ENCODE measurements around the gene STAG1. TPM values are rescaled to one million over a fixed set of nuclear protein-coding genes. Genes with fewer than 3 reads are reported as not detected.
A peak's percentile ranks its signal among the peaks of the same experiment; 100 is the strongest.

STAG1 gene
- total and polyA plus RNA-seq, 9 of the 15 experiments (the other 6 are each of a cell fraction or from before 2014, with no cell fraction given): 2.7 to 17.7 (median 8.8) TPM

GRCh38 chr3:136485777-136486176, 266.4 kb downstream of the STAG1 start (continued):
- TF ChIP-seq CBX3 (IDR thresholded peaks at IDR 0.05; ENCODE audit: borderline replicate concordance in 1 of 2, low read length in 2 of 2): no peak
- no peak for TF ChIP-seq HES1 (IDR thresholded peaks at IDR 0.05; ENCODE audit: low read depth)
- TF ChIP-seq GTF2A2 (tag; IDR thresholded peaks at IDR 0.05): no peak
- TF ChIP-seq ZNF77 (CRISPR knock-in tag; IDR thresholded peaks at IDR 0.05): no peak
- no peak for TF ChIP-seq ZNF3 (CRISPR knock-in tag; IDR thresholded peaks at IDR 0.05)
- TF ChIP-seq SIN3B (IDR thresholded peaks at IDR 0.05; ENCODE audit: low read depth): no peak
- TF ChIP-seq TGIF2 (CRISPR knock-in tag; IDR thresholded peaks at IDR 0.05): no peak

- no peaks in the 10 kb centered on the region for H4K20me1 ChIP-seq (replicated peaks; ENCODE audit: control insufficient read depth, insufficient read depth, low read length)
- H3K27ac ChIP-seq (ENCODE audit: extremely low read depth, low read depth, low read length): no peak overlapping the region
- H3K9me3 ChIP-seq (replicated peaks; ENCODE audit: control insufficient read depth, insufficient read depth, low read depth, low read length): no peaks in the 10 kb centered on the region
- no peak overlapping the region for H3K9ac ChIP-seq (ENCODE audit: insufficient read depth in 1 of 2, low read depth in 2 of 2, low read length in 2 of 2)
- intact Hi-C loops (cut with micrococcal nuclease) (no loop called here), in situ Hi-C loops (cut with MboI) (no loop called here)
- WGBS (ENCODE audit: insufficient coverage, low coverage, missing lambda C conversion rate): 100% methylated on average over 1 of the region's 1 CpG
- no peaks in the 10 kb centered on the region for H3K79me2 ChIP-seq (ENCODE audit: control insufficient read depth, insufficient read depth, low read length)
- no peaks in the 10 kb centered on the region for H3K27me3 ChIP-seq (ENCODE audit: control insufficient read depth in 2 of 2, insufficient read depth in 2 of 2, low read length in 2 of 2)
- no peaks in the 10 kb centered on the region for H3K4me1 ChIP-seq (replicated peaks in 1 of 2; ENCODE audit: control insufficient read depth in 2 of 2, insufficient read depth in 2 of 2, low read length in 2 of 2)
- no peaks in the 10 kb centered on the region for H3K9me1 ChIP-seq (ENCODE audit: control insufficient read depth, insufficient read depth, low read length)
- DNase-seq (ENCODE audit: extremely low read depth in 1 of 4, low spot score in 3 of 4) (no peak), FAIRE-seq (no peak), ATAC-seq (no peak)
- H3K4me2 ChIP-seq (ENCODE audit: insufficient read depth, low read length): no peak overlapping the region
- ChIA-PET CTCF (ENCODE audit: low intra/inter-chr PET ratio) (no interaction called here), POLR2A (interaction anchor here (0.9 kb wide), 1 partner anchor 11 kb away, joined by 3 read pairs; no protein-coding TSS in a partner anchor)
- H3K4me3 ChIP-seq: no peak overlapping the region
- BruUV-seq (replicated peaks): no TSS peak
- H2AFZ ChIP-seq (ENCODE audit: low read depth, low read length): no peak overlapping the region
- no peaks in the 10 kb centered on the region; the same call in 1 of the 3 replicates for H3K36me3 ChIP-seq (ENCODE audit: control insufficient read depth, insufficient read depth, low read length)
- TF ChIP-seq GABPA (tag; conservative IDR thresholded peaks at IDR 0.05; ENCODE audit: low read depth) (no peak), ZNF583 (CRISPR knock-in tag; IDR thresholded peaks at IDR 0.05) (no peak), EP300 (IDR thresholded peaks at IDR 0.05; ENCODE audit: low read length) (no peak), SRSF1 (IDR thresholded peaks at IDR 0.05; ENCODE audit: low read depth, low read length) (no peak), E2F5 (CRISPR knock-in tag; IDR thresholded peaks at IDR 0.05) (no peak), GTF2E2 (tag; IDR thresholded peaks at IDR 0.05) (no peak), ZNF79 (CRISPR knock-in tag; IDR thresholded peaks at IDR 0.05; ENCODE audit: low read depth) (no peak), CEBPG (CRISPR knock-in tag; IDR thresholded peaks at IDR 0.05) (no peak), CEBPG (tag; conservative IDR thresholded peaks at IDR 0.05 in 1 of 2, IDR thresholded peaks at IDR 0.05 in 1 of 2) (peak; percentile 13 to 73; a peak in 2 of 4 replicates), RNF2 (IDR thresholded peaks at IDR 0.05) (no peak), ZFPM2 (CRISPR knock-in tag; IDR thresholded peaks at IDR 0.05) (no peak), CEBPB (tag; IDR thresholded peaks at IDR 0.05) (peak; percentile 43; the same call in 1 of the 2 replicates), NCOA2 (IDR thresholded peaks at IDR 0.05; ENCODE audit: partially characterized antibody in 2 of 2) (no peak)
These were observed 275.9 kb downstream of the STAG1 start for GRCh38 chr3:136476280-136476679.

Measured in K562 (cell line).